H1 (cell line): Measurements from ENCODE around the gene FAM170B. TPM values are rescaled to one million over a fixed set of nuclear protein-coding genes. Genes with fewer than 3 reads are reported as not detected.

ENCODE experiments used
- CTCF ChIA-PET: fragments of 300-600 bp; sonication (Branson Sonifier 250); formaldehyde crosslinking; loops from one replicate; lab custom pipeline; 2021; ENCODE audit not compliant: partially characterized antibody; lab: Charles Lee
- POLR2A ChIA-PET: fragments of 300-600 bp; sonication (Branson Sonifier 250); formaldehyde crosslinking; loops from one replicate; lab custom pipeline; 2021; ENCODE audit warnings: inconsistent platforms; ENCODE audit not compliant: partially characterized antibody; lab: Charles Lee
- DNase-seq, 2 experiments: peaks; one replicate each; pipeline versions ENCODE4 v3.0.0 to v3.0.0-alpha.2; 2010 to 2022; ENCODE audit warnings: low spot score in 2 of 2, low read depth in 1 of 2, mixed read lengths in 1 of 2
- FAIRE-seq: peaks from 2 replicates; lab custom pipeline; 2011; peaks lifted over from hg19 to GRCh38; lab: Jason Lieb, UNC
- H2AFZ ChIP-seq: 2 replicates; pipeline ENCODE4 v1.8.1; 2012; ENCODE audit warnings: low read length, inconsistent platforms
- H2AK5ac ChIP-seq: 2 replicates; pipeline ENCODE4 v1.6.1; 2013; ENCODE audit warnings: low read depth, low read length
- H2BK120ac ChIP-seq: replicated peaks from 2 replicates; pipeline ENCODE3; 2013; ENCODE audit warnings: low read depth, low read length, inconsistent platforms
- H2BK12ac ChIP-seq: 2 replicates; pipeline ENCODE4 v1.6.1; 2013; ENCODE audit warnings: low read depth, low read length
- H2BK15ac ChIP-seq: 2 replicates; pipeline ENCODE4 v1.6.1; 2013; ENCODE audit warnings: low read length
- H2BK20ac ChIP-seq: 2 replicates; pipeline ENCODE4 v1.6.1; 2013; ENCODE audit warnings: low read length
- H2BK5ac ChIP-seq: 2 replicates; pipeline ENCODE4 v1.6.1; 2013; ENCODE audit warnings: low read depth, low read length
- H3K14ac ChIP-seq: 2 replicates; pipeline ENCODE4 v1.6.1; 2013; ENCODE audit warnings: inconsistent platforms; ENCODE audit not compliant: insufficient read length
- H3K18ac ChIP-seq: 2 replicates; pipeline ENCODE4 v1.6.1; 2013; ENCODE audit warnings: low read length; ENCODE audit errors: extremely low read depth
- H3K23ac ChIP-seq: 2 replicates; pipeline ENCODE4 v1.6.1; 2013; ENCODE audit warnings: inconsistent platforms; ENCODE audit not compliant: insufficient read length
- H3K23me2 ChIP-seq: 2 replicates; pipeline ENCODE4 v1.6.1; 2013; ENCODE audit warnings: low read depth, low read length
- H3K27ac ChIP-seq: 2 replicates; pipeline ENCODE4 v1.6.1; 2011; ENCODE audit warnings: low read depth, low read length, inconsistent platforms
- H3K27me3 ChIP-seq, 4 experiments: replicated peaks in 1 of 4; 1 replicate in 1 of 4; 2 replicates in 3 of 4; pipeline versions ENCODE4 v1.6.1 to v1.8.1; 2011 to 2013; ENCODE audit warnings: low read length in 3 of 4, mild to moderate bottlenecking in 3 of 4, inconsistent platforms in 2 of 4, mixed read lengths in 2 of 4, moderate library complexity in 1 of 4; ENCODE audit not compliant: control insufficient read depth in 3 of 4, insufficient read depth in 3 of 4; ENCODE audit errors: extremely low read depth in 1 of 4
- H3K36me3 ChIP-seq, 4 experiments: 2 replicates each; pipeline versions ENCODE4 v1.6.1 to v1.8.1; 2011 to 2013; ENCODE audit warnings: mild to moderate bottlenecking in 4 of 4, low read length in 3 of 4, moderate library complexity in 2 of 4, control low read depth in 1 of 4, inconsistent platforms in 1 of 4; ENCODE audit not compliant: insufficient read depth in 4 of 4, control insufficient read depth in 2 of 4
- H3K4ac ChIP-seq: replicated peaks from 2 replicates; pipeline ENCODE3; 2013; ENCODE audit warnings: low read length, low read depth, mixed read lengths, inconsistent platforms; ENCODE audit not compliant: insufficient read length
- H3K4me1 ChIP-seq, 4 experiments: replicated peaks in 1 of 4; 1 replicate in 1 of 4; 2 replicates in 3 of 4; pipeline versions ENCODE4 v1.6.1 to v1.8.1; 2011 to 2013; ENCODE audit warnings: low read length in 3 of 4, inconsistent platforms in 2 of 4, mixed read lengths in 1 of 4; ENCODE audit not compliant: insufficient read depth in 4 of 4, control insufficient read depth in 3 of 4
- H3K4me2 ChIP-seq, 2 experiments: 2 replicates each; pipeline versions ENCODE4 v1.6.1 to v1.8.1; 2011 to 2013; ENCODE audit warnings: low read depth in 2 of 2, low read length in 2 of 2, control low read depth in 1 of 2, inconsistent platforms in 1 of 2, mild to moderate bottlenecking in 1 of 2; ENCODE audit not compliant: insufficient read depth in 1 of 2
- H3K4me3 ChIP-seq, 4 experiments: fragments of 200-600, 300-600 bp in 1 of 4; sonication (generic), shearing (Covaris generic), sonication (Bioruptor Twin) in 1 of 4; 2 replicates each; pipeline versions ENCODE4 v1.5.1 to v1.8.1; 2011 to 2016; ENCODE audit warnings: low read length in 4 of 4, low read depth in 3 of 4, control low read depth in 2 of 4, inconsistent platforms in 2 of 4, mild to moderate bottlenecking in 2 of 4, mixed read lengths in 1 of 4, moderate library complexity in 1 of 4; ENCODE audit not compliant: insufficient read depth in 2 of 4; ENCODE audit errors: extremely low read depth in 1 of 4
- H3K56ac ChIP-seq: replicated peaks from 2 replicates; pipeline ENCODE3; 2013; ENCODE audit warnings: low read depth, mild to moderate bottlenecking, mixed read lengths, low read length, inconsistent platforms; ENCODE audit not compliant: insufficient read length
- H3K79me1 ChIP-seq: 2 replicates; pipeline ENCODE4 v1.6.1; 2013; ENCODE audit warnings: low read depth, low read length, control low read depth
- H3K79me2 ChIP-seq, 2 experiments: 2 replicates each; pipeline versions ENCODE4 v1.6.1 to v1.8.1; 2012 to 2013; ENCODE audit warnings: low read length in 2 of 2, mild to moderate bottlenecking in 2 of 2, inconsistent platforms in 1 of 2; ENCODE audit not compliant: insufficient read depth in 2 of 2, control insufficient read depth in 1 of 2
- H3K9ac ChIP-seq, 4 experiments: replicated peaks in 1 of 4; 1 replicate in 1 of 4; 2 replicates in 3 of 4; pipeline versions ENCODE4 v1.6.1 to v1.8.1; 2011 to 2013; ENCODE audit warnings: low read depth in 3 of 4, low read length in 3 of 4, control low read depth in 2 of 4, mild to moderate bottlenecking in 2 of 4, moderate library complexity in 2 of 4, inconsistent platforms in 1 of 4; ENCODE audit errors: extremely low read depth in 1 of 4
- H3K9me3 ChIP-seq, 2 experiments: 2 replicates each; pipeline versions ENCODE4 v1.6.1 to v1.8.1; 2012 to 2013; ENCODE audit warnings: mild to moderate bottlenecking in 2 of 2, moderate library complexity in 2 of 2, control low read depth in 1 of 2, inconsistent platforms in 1 of 2, low read depth in 1 of 2, low read length in 1 of 2, mixed read lengths in 1 of 2; ENCODE audit not compliant: insufficient read depth in 2 of 2
- H4K20me1 ChIP-seq, 2 experiments: replicated peaks in 1 of 2; 2 replicates each; pipeline versions ENCODE3 to v1.8.1; 2011 to 2013; ENCODE audit warnings: inconsistent platforms in 2 of 2, low read length in 2 of 2, mild to moderate bottlenecking in 1 of 2; ENCODE audit not compliant: insufficient read depth in 2 of 2, control insufficient read depth in 1 of 2
- H4K5ac ChIP-seq: 2 replicates; pipeline ENCODE4 v1.6.1; 2013; ENCODE audit warnings: low read length, low read depth, mixed read lengths, inconsistent platforms; ENCODE audit not compliant: insufficient read length
- H4K8ac ChIP-seq: 2 replicates; pipeline ENCODE4 v1.8.0; 2013; ENCODE audit warnings: mild to moderate bottlenecking, moderate library complexity, low read length, inconsistent platforms; ENCODE audit not compliant: insufficient read depth; ENCODE audit errors: extremely low read depth
- H4K91ac ChIP-seq: replicated peaks from 2 replicates; pipeline ENCODE3; 2013; ENCODE audit warnings: low read length, mixed read lengths, inconsistent platforms; ENCODE audit not compliant: insufficient read length
- CBX5 ChIP-seq: fragments of 300-800, 300-1000 bp; sonication (generic); IDR thresholded peaks from 2 replicates; pipeline ENCODE4 v1.7.1; 2016; ENCODE audit warnings: antibody characterized with exemption, low read length, low read depth
- CBX8 ChIP-seq: fragments of 300-800, 300-1000 bp; sonication (generic); IDR thresholded peaks from 2 replicates; pipeline ENCODE4 v1.7.1; 2016; ENCODE audit warnings: low read depth, low read length, borderline replicate concordance
- GTF2F1 ChIP-seq: IDR thresholded peaks from 2 replicates; pipeline ENCODE4 v1.6.1; 2012; ENCODE audit warnings: low read depth, low read length, improper control_type of control experiment, borderline replicate concordance
- HDAC2 ChIP-seq, 2 experiments: fragments of 300-600 bp in 1 of 2; sonication (generic) in 1 of 2; IDR thresholded peaks; 2 replicates each; pipeline ENCODE4 v1.6.1; 2011 to 2012; ENCODE audit warnings: low read depth in 2 of 2, low read length in 2 of 2, mild to moderate bottlenecking in 2 of 2, moderate library complexity in 2 of 2, borderline replicate concordance in 1 of 2, inconsistent platforms in 1 of 2
- HDAC6 ChIP-seq: IDR thresholded peaks from one replicate; pipeline ENCODE4 v1.7.1; 2012; ENCODE audit warnings: low read depth, mild to moderate bottlenecking, inconsistent platforms, low read length, moderate library complexity
- TAF1 ChIP-seq: IDR thresholded peaks from 2 replicates; pipeline ENCODE4 v1.6.1; 2011; ENCODE audit warnings: mild to moderate bottlenecking, low read depth, low read length
- USF2 ChIP-seq: IDR thresholded peaks from 2 replicates; pipeline ENCODE4 v1.6.1; 2011; ENCODE audit warnings: low read length, improper control_type of control experiment
- WGBS, 2 experiments: shearing (Covaris generic) in 1 of 2; methylation state at CpG; one replicate each; pipeline versions ENCODE4 v1.1.6 to v1.1.7; 2013 to 2015; ENCODE audit warnings: low lambda C conversion rate in 2 of 2, mixed read lengths in 2 of 2, inconsistent platforms in 1 of 2, low coverage in 1 of 2, missing lambda C conversion rate in 1 of 2; ENCODE audit not compliant: insufficient replicate concordance in 2 of 2, insufficient coverage in 1 of 2, insufficient read length in 1 of 2; ENCODE audit errors: extremely low coverage in 1 of 2, missing lambda C conversion rate in 1 of 2; 5-methylcytosine and 5-hydroxymethylcytosine counted together
- polyA plus RNA-seq, 7 experiments: library from polyadenylated mRNA; depleted of rRNA in 3 of 7; stranded (reverse) in 5 of 7; unstranded in 2 of 7; fragments of >200 nt in 5 of 7; fragments of 200-250 nt in 2 of 7; gene quantifications; 1 replicate in 5 of 7; 2 replicates in 1 of 7; 4 replicates in 1 of 7; pipeline versions ENCODE4 v1.2.1 to v1.2.3, GENCODE V29; 2011 to 2013; ENCODE audit warnings: missing spikeins in 2 of 7, mixed read lengths in 2 of 7
- total RNA-seq: library from RNA; stranded (reverse); fragmentation: NEBNext Ultra II Directional; extraction: Animal tissue kit (Norgen Biotek cat#: 25700); gene quantifications from 2 replicates; pipeline ENCODE4 v1.2.1, GENCODE V29; 2021

Gene FAM170B
- total and polyA plus RNA-seq, 2 of the 8 experiments (the other 6 are each of a cell fraction or from before 2014, with no cell fraction given), result not detected

- POLR2A ChIA-PET, result no interaction called here
- Histone ChIP-seq H2AK5ac (no peak overlapping the region), H4K91ac (no peak overlapping the region), H2BK120ac (no peak overlapping the region), H3K4ac (no peak overlapping the region), H4K20me1 (no peaks in the 10 kb centered on the region), H3K79me1 (no peaks in the 10 kb centered on the region), H3K14ac (no peak overlapping the region), H3K9me3 (peaks cover 0 to 11% of the 10 kb centered on the region in 2 experiments; a peak in 1 of 4 replicates), H3K4me3 (no peak overlapping the region), H3K23me2 (no peaks in the 10 kb centered on the region), H3K4me1 (peaks cover 0 to 2% (median 0%) of the 10 kb centered on the region in 4 experiments; a peak in 2 of 7 replicates), H2BK5ac (no peak overlapping the region), H2BK20ac (no peak overlapping the region), H2AFZ (no peak overlapping the region), H3K79me2 (no peaks in the 10 kb centered on the region), H4K5ac (no peak overlapping the region), H3K9ac (no peak overlapping the region), H3K56ac (no peak overlapping the region), H3K4me2 (no peak overlapping the region), H3K27me3 (no peaks in the 10 kb centered on the region), H3K27ac (no peak overlapping the region), H2BK15ac (no peak overlapping the region), H3K23ac (no peak overlapping the region), H2BK12ac (no peak overlapping the region), H4K8ac (no peak overlapping the region), H3K18ac (no peak overlapping the region), H3K36me3 (no peaks in the 10 kb centered on the region)
- FAIRE-seq (no peak), DNase-seq (no peak)
- CTCF ChIA-PET, result interaction anchor here (0.7 to 2.3 kb wide), 6 partner anchors 14 to 431 kb away, joined by 3 to 9 read pairs (median 3); no protein-coding TSS in a partner anchor
- TF ChIP-seq HDAC6, result no peak
- TF ChIP-seq TAF1, result no peak
- no peak for TF ChIP-seq USF2
- TF ChIP-seq CBX5, result no peak
- no peak for TF ChIP-seq HDAC2 (IDR thresholded peaks at IDR 0.05; ENCODE audit: borderline replicate concordance in 1 of 2, low read depth in 2 of 2, low read length in 2 of 2)
- TF ChIP-seq GTF2F1, result no peak
- no peak for TF ChIP-seq CBX8
- 91% methylated on average over 3 of the region's 3 CpGs; no CpG with 5 or more reads in 1 of the 2 experiments for WGBS, 2 experiments
Measured at GRCh38 chr10:49089557-49090188, 44.1 kb downstream of the FAM170B start.
